NK-92 (cell line): ENCODE measurements around the gene AIF1.

ENCODE experiments used
- DNase-seq: peaks from one replicate; lab custom pipeline; 2025; ENCODE audit not compliant: unreplicated experiment; lab: John Stamatoyannopoulos, UW

AIF1 gene

GRCh38 chr6:31641370-31641769 is 26.3 kb downstream of the AIF1 start:
- DNase-seq = no peak

- no peak for DNase-seq
These were observed 27.9 kb downstream of the AIF1 start for GRCh38 chr6:31642798-31643570.

- DNase-seq = no peak
These were observed 28.9 kb downstream of the AIF1 start for GRCh38 chr6:31643818-31644454.

- DNase-seq = no peak
These were observed 30.3 kb downstream of the AIF1 start for GRCh38 chr6:31645325-31645724.

- DNase-seq = no peak
These were observed 36.7 kb downstream of the AIF1 start for GRCh38 chr6:31651602-31652191.

- DNase-seq = no peak
These were observed 38.1 kb downstream of the AIF1 start for GRCh38 chr6:31652925-31653724.

- no peak for DNase-seq
These were observed 39.7 kb downstream of the AIF1 start for GRCh38 chr6:31654574-31655348.

- DNase-seq = no peak
These were observed 40.6 kb downstream of the AIF1 start, which contains the start of gene APOM for GRCh38 chr6:31655349-31656237. Gene APOM (plus strand): TSS chr6:31655894. CDS start chr6:31655967, 73 bp downstream.

GRCh38 chr6:31657406-31658157 is 42.5 kb downstream of the AIF1 start:
- no peak for DNase-seq

- no peak for DNase-seq
These were observed 43.2 kb downstream of the AIF1 start for GRCh38 chr6:31658158-31658688.

GRCh38 chr6:31658983-31659648 is 44.1 kb downstream of the AIF1 start:
- no peak for DNase-seq

GRCh38 chr6:31659649-31660380 is 44.8 kb downstream of the AIF1 start:
- DNase-seq = no peak

- DNase-seq = no peak
These were observed 45.6 kb downstream of the AIF1 start, which contains the start of gene C6orf47 for GRCh38 chr6:31660381-31661261. Gene C6orf47 (minus strand): TSS chr6:31660778. CDS start chr6:31659947, 831 bp downstream.

- no peak for DNase-seq
These were observed 46.5 kb downstream of the AIF1 start for GRCh38 chr6:31661262-31662123.

- DNase-seq = no peak
These were observed 47.2 kb downstream of the AIF1 start for GRCh38 chr6:31662124-31662723.
